ENCODE results near the gene CEP290. TPM values are rescaled to one million over a fixed set of nuclear protein-coding genes. Genes with fewer than 3 reads are reported as not detected.

The CEP290 gene
- total and polyA plus RNA-seq, 12 donors: 5.1 to 32.0 (median 11.2) TPM

DNA sequence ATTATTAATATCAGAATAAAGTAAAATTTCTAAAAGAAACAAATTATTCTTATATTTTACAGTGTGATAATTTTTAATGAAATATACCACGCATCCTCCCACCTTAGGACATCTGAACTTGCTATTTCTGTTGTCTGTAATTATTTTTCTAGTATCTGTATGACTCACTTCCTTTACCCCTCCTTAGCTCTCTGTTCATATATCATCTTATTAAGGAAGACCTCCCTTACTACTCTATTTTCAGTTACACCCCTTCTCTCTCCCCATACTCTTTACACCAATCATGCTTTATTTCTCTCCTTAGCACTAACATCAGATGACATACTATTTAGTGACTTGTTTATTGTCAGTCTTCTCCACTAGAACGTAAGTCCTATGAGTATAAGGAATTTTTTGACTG, 78.5 kb downstream of the CEP290 start:
- H3K27me3 ChIP-seq: no peaks in the 10 kb centered on the region
- no peak for TF ChIP-seq POLR2A (IDR thresholded peaks at IDR 0.05)
- no peak for TF ChIP-seq CTCF (IDR thresholded peaks at IDR 0.05)
- no peaks in the 10 kb centered on the region for H3K36me3 ChIP-seq (replicated peaks in 1 of 2)
- intact Hi-C loops (cut with DNase I): no loop called here
- H3K4me1 ChIP-seq (replicated peaks in 1 of 2): peaks cover 0 to 12% of the 10 kb centered on the region in 2 donors
- no peak overlapping the region for H3K27ac ChIP-seq
- DNase-seq: no peak
- WGBS, 4 donors: 90 to 95% (median 94%) methylated on average over 2 of the region's 2 CpGs
- no peak overlapping the region for H3K4me3 ChIP-seq
- H3K9me3 ChIP-seq (replicated peaks in 1 of 3): no peaks in the 10 kb centered on the region

- TF ChIP-seq POLR2A (IDR thresholded peaks at IDR 0.05) (no peak), CTCF (IDR thresholded peaks at IDR 0.05) (no peak)
- H3K36me3 ChIP-seq (replicated peaks in 1 of 2): no peaks in the 10 kb centered on the region
- H3K4me1 ChIP-seq (replicated peaks in 1 of 2): peaks cover 0 to 12% of the 10 kb centered on the region in 2 donors
- no peak overlapping the region for H3K27ac ChIP-seq
- 78 to 94% (median 84%) methylated on average over 1 of the region's 1 CpG for WGBS, 4 donors
- no peaks in the 10 kb centered on the region for H3K9me3 ChIP-seq (replicated peaks in 1 of 3)
- intact Hi-C loops (cut with DNase I): no loop called here
- H3K4me3 ChIP-seq: no peak overlapping the region
- H3K27me3 ChIP-seq: no peaks in the 10 kb centered on the region
- DNase-seq: no peak
Observed at GRCh38 chr12:88062474-88062873, 79.4 kb downstream of the CEP290 start.

- 91 to 100% (median 96%) methylated on average over 1 of the region's 1 CpG for WGBS, 4 donors
- peaks cover 0 to 9% of the 10 kb centered on the region in 2 donors for H3K36me3 ChIP-seq (replicated peaks in 1 of 2)
Observed at GRCh38 chr12:88058719-88059077, 83.2 kb downstream of the CEP290 start.

GRCh38 chr12:88057994-88058718, 83.7 kb downstream of the CEP290 start:
- H3K9me3 ChIP-seq (replicated peaks in 1 of 3): no peaks in the 10 kb centered on the region
- peak in 1 of 7 donors; percentile 69 for DNase-seq
- H3K4me3 ChIP-seq: no peak overlapping the region
- WGBS, 4 donors: 91 to 98% (median 95%) methylated on average over 4 of the region's 4 CpGs
- no peak overlapping the region for H3K27ac ChIP-seq
- no peaks in the 10 kb centered on the region for H3K27me3 ChIP-seq
- intact Hi-C loops (cut with DNase I): no loop called here
- H3K4me1 ChIP-seq (replicated peaks in 1 of 2): peaks cover 0 to 12% of the 10 kb centered on the region in 2 donors
- peaks cover 0 to 9% of the 10 kb centered on the region in 2 donors for H3K36me3 ChIP-seq (replicated peaks in 1 of 2)
- TF ChIP-seq POLR2A (IDR thresholded peaks at IDR 0.05): no peak
- TF ChIP-seq CTCF (IDR thresholded peaks at IDR 0.05): no peak

More at GRCh38 chr12:88058719-88059077, 83.2 kb downstream of the CEP290 start:
- Histone ChIP-seq H3K27ac (no peak overlapping the region), H3K27me3 (no peaks in the 10 kb centered on the region), H3K9me3 (replicated peaks in 1 of 3) (no peaks in the 10 kb centered on the region), H3K4me3 (no peak overlapping the region), H3K4me1 (replicated peaks in 1 of 2) (peaks cover 0 to 12% of the 10 kb centered on the region in 2 donors)
- no peak for TF ChIP-seq POLR2A (IDR thresholded peaks at IDR 0.05)
- TF ChIP-seq CTCF (IDR thresholded peaks at IDR 0.05): no peak
- intact Hi-C loops (cut with DNase I): no loop called here
- DNase-seq: no peak
